ENCODE results near the gene ZNF398. TPM values are rescaled to one million over a fixed set of nuclear protein-coding genes. Genes with fewer than 3 reads are reported as not detected.

Gene ZNF398
- total and polyA plus RNA-seq, 2 of the 13 experiments (the other 11 are each of a cell fraction or from before 2014, with no cell fraction given): 3.0 to 8.9 TPM

- TF ChIP-seq HMGXB3 (CRISPR knock-in tag; IDR thresholded peaks at IDR 0.05; ENCODE audit: borderline replicate concordance) (no peak), RAD51 (IDR thresholded peaks at IDR 0.05; ENCODE audit: borderline replicate concordance) (no peak), PRDM10 (CRISPR knock-in tag; IDR thresholded peaks at IDR 0.05; ENCODE audit: low read depth) (no peak), NFKBIZ (CRISPR knock-in tag; IDR thresholded peaks at IDR 0.05) (no peak), SALL1 (CRISPR knock-in tag; IDR thresholded peaks at IDR 0.05) (peak; percentile 51), ZFX (CRISPR knock-in tag; IDR thresholded peaks at IDR 0.05; ENCODE audit: low read depth) (peak; percentile 64), AGO1 (IDR thresholded peaks at IDR 0.05; ENCODE audit: low read depth, low read length, poor library complexity, severe bottlenecking) (no peak), ELF4 (CRISPR knock-in tag; IDR thresholded peaks at IDR 0.05; ENCODE audit: borderline replicate concordance) (no peak)
- TF ChIP-seq, protein P1, sequence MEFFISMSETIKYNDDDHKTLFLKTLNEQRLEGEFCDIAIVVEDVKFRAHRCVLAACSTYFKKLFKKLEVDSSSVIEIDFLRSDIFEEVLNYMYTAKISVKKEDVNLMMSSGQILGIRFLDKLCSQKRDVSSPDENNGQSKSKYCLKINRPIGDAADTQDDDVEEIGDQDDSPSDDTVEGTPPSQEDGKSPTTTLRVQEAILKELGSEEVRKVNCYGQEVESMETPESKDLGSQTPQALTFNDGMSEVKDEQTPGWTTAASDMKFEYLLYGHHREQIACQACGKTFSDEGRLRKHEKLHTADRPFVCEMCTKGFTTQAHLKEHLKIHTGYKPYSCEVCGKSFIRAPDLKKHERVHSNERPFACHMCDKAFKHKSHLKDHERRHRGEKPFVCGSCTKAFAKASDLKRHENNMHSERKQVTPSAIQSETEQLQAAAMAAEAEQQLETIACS (CRISPR knock-in tag; IDR thresholded peaks at IDR 0.05): no peak
- TF ChIP-seq, protein P2, sequence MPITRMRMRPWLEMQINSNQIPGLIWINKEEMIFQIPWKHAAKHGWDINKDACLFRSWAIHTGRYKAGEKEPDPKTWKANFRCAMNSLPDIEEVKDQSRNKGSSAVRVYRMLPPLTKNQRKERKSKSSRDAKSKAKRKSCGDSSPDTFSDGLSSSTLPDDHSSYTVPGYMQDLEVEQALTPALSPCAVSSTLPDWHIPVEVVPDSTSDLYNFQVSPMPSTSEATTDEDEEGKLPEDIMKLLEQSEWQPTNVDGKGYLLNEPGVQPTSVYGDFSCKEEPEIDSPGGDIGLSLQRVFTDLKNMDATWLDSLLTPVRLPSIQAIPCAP (CRISPR knock-in tag; IDR thresholded peaks at IDR 0.05; ENCODE audit: low read depth): no peak
- TF ChIP-seq, protein P3, sequence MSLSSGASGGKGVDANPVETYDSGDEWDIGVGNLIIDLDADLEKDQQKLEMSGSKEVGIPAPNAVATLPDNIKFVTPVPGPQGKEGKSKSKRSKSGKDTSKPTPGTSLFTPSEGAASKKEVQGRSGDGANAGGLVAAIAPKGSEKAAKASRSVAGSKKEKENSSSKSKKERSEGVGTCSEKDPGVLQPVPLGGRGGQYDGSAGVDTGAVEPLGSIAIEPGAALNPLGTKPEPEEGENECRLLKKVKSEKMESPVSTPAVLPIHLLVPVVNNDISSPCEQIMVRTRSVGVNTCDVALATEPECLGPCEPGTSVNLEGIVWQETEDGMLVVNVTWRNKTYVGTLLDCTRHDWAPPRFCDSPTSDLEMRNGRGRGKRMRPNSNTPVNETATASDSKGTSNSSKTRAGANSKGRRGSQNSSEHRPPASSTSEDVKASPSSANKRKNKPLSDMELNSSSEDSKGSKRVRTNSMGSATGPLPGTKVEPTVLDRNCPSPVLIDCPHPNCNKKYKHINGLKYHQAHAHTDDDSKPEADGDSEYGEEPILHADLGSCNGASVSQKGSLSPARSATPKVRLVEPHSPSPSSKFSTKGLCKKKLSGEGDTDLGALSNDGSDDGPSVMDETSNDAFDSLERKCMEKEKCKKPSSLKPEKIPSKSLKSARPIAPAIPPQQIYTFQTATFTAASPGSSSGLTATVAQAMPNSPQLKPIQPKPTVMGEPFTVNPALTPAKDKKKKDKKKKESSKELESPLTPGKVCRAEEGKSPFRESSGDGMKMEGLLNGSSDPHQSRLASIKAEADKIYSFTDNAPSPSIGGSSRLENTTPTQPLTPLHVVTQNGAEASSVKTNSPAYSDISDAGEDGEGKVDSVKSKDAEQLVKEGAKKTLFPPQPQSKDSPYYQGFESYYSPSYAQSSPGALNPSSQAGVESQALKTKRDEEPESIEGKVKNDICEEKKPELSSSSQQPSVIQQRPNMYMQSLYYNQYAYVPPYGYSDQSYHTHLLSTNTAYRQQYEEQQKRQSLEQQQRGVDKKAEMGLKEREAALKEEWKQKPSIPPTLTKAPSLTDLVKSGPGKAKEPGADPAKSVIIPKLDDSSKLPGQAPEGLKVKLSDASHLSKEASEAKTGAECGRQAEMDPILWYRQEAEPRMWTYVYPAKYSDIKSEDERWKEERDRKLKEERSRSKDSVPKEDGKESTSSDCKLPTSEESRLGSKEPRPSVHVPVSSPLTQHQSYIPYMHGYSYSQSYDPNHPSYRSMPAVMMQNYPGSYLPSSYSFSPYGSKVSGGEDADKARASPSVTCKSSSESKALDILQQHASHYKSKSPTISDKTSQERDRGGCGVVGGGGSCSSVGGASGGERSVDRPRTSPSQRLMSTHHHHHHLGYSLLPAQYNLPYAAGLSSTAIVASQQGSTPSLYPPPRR (CRISPR knock-in tag; IDR thresholded peaks at IDR 0.05; ENCODE audit: borderline replicate concordance): 0 out of 2 replicates have a peak, but pooled peaks have one; percentile 31
These were observed 750 bp downstream of the ZNF398 start (continued) for GRCh38 chr7:149147752-149148653.
